ENCODE results near the gene GLI2.

- TF ChIP-seq CTCF (IDR thresholded peaks at IDR 0.05) (no peak), POLR2A (IDR thresholded peaks at IDR 0.05) (no peak)
Observed at GRCh38 chr2:120726245-120726644, 9.4 kb upstream of the GLI2 start.
